ENCODE data around the gene SH3D19. TPM values are rescaled to one million over a fixed set of nuclear protein-coding genes. Genes with fewer than 3 reads are reported as not detected.
A peak's percentile ranks its signal among the peaks of the same experiment; 100 is the strongest.

SH3D19 gene
- total and polyA plus RNA-seq, 3 donors from 2014 or later: 40.6 to 58.6 (median 49.9) TPM

- H3K36me3 ChIP-seq (ENCODE audit: low read depth, missing control alignments): no peaks in the 10 kb centered on the region
- TF ChIP-seq CTCF (IDR thresholded peaks at IDR 0.05) (no peak), POLR2A (IDR thresholded peaks at IDR 0.05) (no peak)
- H3K4me1 ChIP-seq: peaks cover 13% of the 10 kb centered on the region
- intact Hi-C loops (cut with DNase I; ENCODE audit: low total_unique reads): no loop called here
- WGBS, 2 donors: 13 to 14% methylated on average over 6 to 8 of the region's 8 CpGs
- no peaks in the 10 kb centered on the region for H3K9me3 ChIP-seq
- H3K4me3 ChIP-seq: peak overlapping the region; percentile 92 to 98
- H3K27ac ChIP-seq: peak overlapping the region in 1 of 2 donors; percentile 96
- no peaks in the 10 kb centered on the region for H3K27me3 ChIP-seq
- DNase-seq: no peak
Measured at GRCh38 chr4:151098979-151099228, 226.5 kb downstream of the SH3D19 start.

GRCh38 chr4:151097759-151098158 is 227.6 kb downstream of the SH3D19 start:
- 83 to 87% methylated on average over 3 of the region's 3 CpGs for WGBS, 2 donors
- intact Hi-C loops (cut with DNase I; ENCODE audit: low total_unique reads): no loop called here
- no peak for DNase-seq
- TF ChIP-seq CTCF (IDR thresholded peaks at IDR 0.05): no peak
- TF ChIP-seq POLR2A (IDR thresholded peaks at IDR 0.05): no peak
- no peaks in the 10 kb centered on the region for H3K36me3 ChIP-seq (ENCODE audit: low read depth, missing control alignments)
- peaks cover 13% of the 10 kb centered on the region for H3K4me1 ChIP-seq
- no peak overlapping the region for H3K27ac ChIP-seq
- no peak overlapping the region for H3K4me3 ChIP-seq
- H3K27me3 ChIP-seq: no peaks in the 10 kb centered on the region
- H3K9me3 ChIP-seq: no peaks in the 10 kb centered on the region

- Histone ChIP-seq H3K36me3 (ENCODE audit: low read depth, missing control alignments) (no peaks in the 10 kb centered on the region), H3K27me3 (no peaks in the 10 kb centered on the region), H3K9me3 (no peaks in the 10 kb centered on the region), H3K4me3 (no peak overlapping the region), H3K27ac (no peak overlapping the region), H3K4me1 (no peaks in the 10 kb centered on the region)
- no peak for TF ChIP-seq POLR2A (IDR thresholded peaks at IDR 0.05)
- TF ChIP-seq CTCF (IDR thresholded peaks at IDR 0.05): no peak
- DNase-seq: no peak
- intact Hi-C loops (cut with DNase I; ENCODE audit: low total_unique reads): no loop called here
- WGBS, 2 donors: 87 to 97% methylated on average over 3 of the region's 3 CpGs
Measured at GRCh38 chr4:151095142-151095541, 230.3 kb downstream of the SH3D19 start.

- H3K9me3 ChIP-seq: no peaks in the 10 kb centered on the region
Measured at GRCh38 chr4:151094290-151094751, 231.1 kb downstream of the SH3D19 start.

More at GRCh38 chr4:151094290-151094751, 231.1 kb downstream of the SH3D19 start:
- no peaks in the 10 kb centered on the region for H3K36me3 ChIP-seq (ENCODE audit: low read depth, missing control alignments)
- no peak overlapping the region for H3K4me3 ChIP-seq
- H3K27ac ChIP-seq: no peak overlapping the region
- H3K4me1 ChIP-seq: no peaks in the 10 kb centered on the region
- DNase-seq: no peak
- H3K27me3 ChIP-seq: no peaks in the 10 kb centered on the region
- intact Hi-C loops (cut with DNase I; ENCODE audit: low total_unique reads): no loop called here
- 64 to 75% methylated on average over 2 of the region's 2 CpGs for WGBS, 2 donors
- TF ChIP-seq CTCF (IDR thresholded peaks at IDR 0.05) (no peak), POLR2A (IDR thresholded peaks at IDR 0.05) (no peak)

All from testis (tissue), 3 donors.